Rectal smooth muscle tissue (tissue), 1 donor: Measurements from ENCODE around the gene RPL28.
A peak's percentile ranks its signal among the peaks of the same experiment; 100 is the strongest.
"Not testable (repeated sequence)": the region's sequence is repeated elsewhere in the genome, so short reads cannot be mapped to it uniquely, and the experiment has no call there.

Experiments
- H3K27ac ChIP-seq: one replicate; pipeline ENCODE4 v1.7.0; 2013; ENCODE audit warnings: low read depth, low read length, inconsistent platforms
- H3K27me3 ChIP-seq: one replicate; pipeline ENCODE4 v1.7.0; 2013; ENCODE audit warnings: low read length; ENCODE audit not compliant: control insufficient read depth, insufficient read depth
- H3K36me3 ChIP-seq: one replicate; pipeline ENCODE4 v1.7.0; 2013; ENCODE audit warnings: low read length; ENCODE audit not compliant: control insufficient read depth, insufficient read depth
- H3K4me1 ChIP-seq: one replicate; pipeline ENCODE4 v1.7.0; 2013; ENCODE audit warnings: low read length; ENCODE audit not compliant: control insufficient read depth, insufficient read depth
- H3K4me3 ChIP-seq: one replicate; pipeline ENCODE4 v1.7.0; 2013; ENCODE audit warnings: low read length
- H3K9ac ChIP-seq: one replicate; pipeline ENCODE4 v1.7.0; 2013; ENCODE audit warnings: low read length

Gene RPL28

DNA sequence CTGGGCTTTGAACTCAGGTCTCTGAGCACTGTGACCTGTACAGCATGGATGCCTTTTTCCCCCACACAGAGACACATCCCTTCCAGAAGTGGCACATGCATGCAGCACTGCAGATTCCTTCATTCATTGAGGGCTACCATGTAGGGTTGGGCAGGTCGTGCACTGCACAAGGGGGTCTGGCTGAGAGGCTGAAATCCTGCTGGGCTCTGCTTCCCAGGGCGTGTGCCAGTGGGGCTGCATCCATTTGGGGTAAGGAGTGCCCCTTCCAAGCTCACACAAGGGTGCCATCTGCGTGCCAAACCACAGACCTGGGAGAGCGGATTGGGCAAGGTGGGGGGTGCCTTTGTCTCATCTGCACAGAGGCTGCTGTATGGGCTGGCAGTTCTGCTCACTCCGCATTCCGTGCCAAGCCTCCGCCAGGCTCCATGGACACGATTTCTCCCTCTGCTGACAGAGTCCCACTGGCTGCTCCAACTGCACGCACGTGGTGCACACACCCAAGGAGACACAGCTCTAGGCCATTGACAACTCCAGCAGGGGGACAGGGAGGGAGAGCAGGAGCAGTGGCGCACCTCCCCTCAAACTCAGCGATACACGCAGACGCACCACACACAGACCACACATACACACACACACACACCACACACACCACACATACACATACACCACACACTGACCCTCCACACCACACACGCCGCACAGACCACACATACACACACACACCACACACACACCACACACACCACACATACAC, 61.9 kb downstream of the RPL28 start:
- H3K9ac ChIP-seq: no peak overlapping the region
- H3K36me3 ChIP-seq: no peaks in the 10 kb centered on the region
- peaks cover 3% of the 10 kb centered on the region for H3K4me1 ChIP-seq
- no peak overlapping the region for H3K27ac ChIP-seq
- peaks cover 37% of the 10 kb centered on the region for H3K27me3 ChIP-seq
- H3K4me3 ChIP-seq: no peak overlapping the region

DNA sequence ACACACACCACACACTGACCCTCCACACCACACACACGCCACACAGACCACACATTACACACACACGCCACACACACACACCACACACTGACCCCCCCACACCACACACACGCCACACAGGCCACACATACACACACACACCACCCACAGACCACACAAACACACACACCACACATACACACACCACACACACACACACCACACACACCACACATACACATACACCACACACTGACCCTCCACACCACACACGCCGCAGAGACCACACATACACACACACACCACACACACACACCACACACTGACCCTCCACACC, 62.4 kb downstream of the RPL28 start:
- H3K9ac ChIP-seq, H3K36me3 ChIP-seq, H3K27ac ChIP-seq, H3K4me1 ChIP-seq, H3K4me3 ChIP-seq: not testable (repeated sequence)
- H3K27me3 ChIP-seq: peaks cover 37% of the 10 kb centered on the region

DNA sequence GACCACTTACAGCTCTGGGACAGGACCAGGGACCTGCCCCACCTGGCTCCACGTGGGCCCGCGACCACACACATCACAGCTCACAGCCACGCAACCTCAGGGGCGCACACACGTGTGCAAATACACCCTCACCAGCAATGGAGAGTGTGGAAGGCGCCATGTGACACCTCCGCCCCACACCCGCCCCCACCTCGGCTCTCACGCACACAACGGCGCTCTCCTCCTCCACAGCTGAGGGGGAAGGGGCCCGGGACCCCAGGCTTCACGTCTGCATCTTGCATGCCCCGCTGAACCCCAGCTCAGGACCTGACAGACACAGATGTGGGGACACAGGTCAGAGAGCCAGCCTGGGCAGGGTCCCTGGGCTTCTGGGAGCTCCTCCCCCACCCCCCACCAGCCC, 63.7 kb downstream of the RPL28 start:
- Histone ChIP-seq H3K36me3 (no peaks in the 10 kb centered on the region), H3K27ac (no peak overlapping the region), H3K9ac (no peak overlapping the region), H3K4me3 (no peak overlapping the region), H3K27me3 (peaks cover 26% of the 10 kb centered on the region), H3K4me1 (peaks cover 3% of the 10 kb centered on the region)

DNA sequence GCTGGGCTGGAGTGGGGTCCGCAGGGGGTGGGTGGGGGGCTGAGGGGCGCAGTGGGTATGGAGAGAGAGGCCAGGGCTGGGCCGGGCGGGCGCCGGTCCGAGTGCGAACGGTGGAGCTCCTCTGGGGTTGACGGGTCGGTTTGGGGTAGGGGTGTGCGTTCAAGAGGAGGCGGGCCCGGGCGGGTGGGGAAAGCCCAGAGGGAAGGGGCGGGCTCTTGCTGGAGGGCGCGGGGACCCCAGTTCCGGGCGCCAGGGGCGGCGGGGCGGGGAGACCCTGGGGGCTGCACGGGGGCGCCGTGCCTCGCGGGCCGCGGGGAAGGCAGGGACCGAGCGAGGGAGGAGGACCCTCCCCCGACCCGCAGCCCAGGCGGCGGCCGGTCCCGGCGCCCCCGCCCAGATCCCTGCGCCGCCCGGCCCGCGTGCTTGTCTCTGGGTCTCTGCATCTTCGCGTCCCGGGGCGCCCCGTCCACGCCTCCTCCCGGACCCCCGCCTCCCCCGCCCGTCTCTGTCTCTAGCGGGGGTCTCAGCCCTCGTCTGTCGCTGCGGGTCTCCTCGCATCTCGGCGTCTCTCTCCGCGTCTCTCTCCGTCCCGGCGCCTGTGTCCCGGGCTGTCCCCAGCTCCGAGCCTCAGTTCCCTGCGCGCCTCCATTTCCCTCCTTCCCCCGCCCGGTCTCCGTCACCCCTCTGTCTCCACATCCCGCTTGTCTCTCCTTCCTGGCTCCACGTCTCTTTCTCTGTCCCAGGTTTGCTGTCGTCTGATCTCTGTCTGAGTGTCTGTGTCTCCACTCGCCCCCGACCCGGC, 65.6 kb downstream of the RPL28 start:
- H3K27me3 ChIP-seq: peaks cover 19% of the 10 kb centered on the region
- H3K4me3 ChIP-seq: peak overlapping the region; percentile 27
- peaks cover 4% of the 10 kb centered on the region for H3K36me3 ChIP-seq
- no peak overlapping the region for H3K9ac ChIP-seq
- H3K4me1 ChIP-seq: peaks cover 3% of the 10 kb centered on the region
- H3K27ac ChIP-seq: no peak overlapping the region

DNA sequence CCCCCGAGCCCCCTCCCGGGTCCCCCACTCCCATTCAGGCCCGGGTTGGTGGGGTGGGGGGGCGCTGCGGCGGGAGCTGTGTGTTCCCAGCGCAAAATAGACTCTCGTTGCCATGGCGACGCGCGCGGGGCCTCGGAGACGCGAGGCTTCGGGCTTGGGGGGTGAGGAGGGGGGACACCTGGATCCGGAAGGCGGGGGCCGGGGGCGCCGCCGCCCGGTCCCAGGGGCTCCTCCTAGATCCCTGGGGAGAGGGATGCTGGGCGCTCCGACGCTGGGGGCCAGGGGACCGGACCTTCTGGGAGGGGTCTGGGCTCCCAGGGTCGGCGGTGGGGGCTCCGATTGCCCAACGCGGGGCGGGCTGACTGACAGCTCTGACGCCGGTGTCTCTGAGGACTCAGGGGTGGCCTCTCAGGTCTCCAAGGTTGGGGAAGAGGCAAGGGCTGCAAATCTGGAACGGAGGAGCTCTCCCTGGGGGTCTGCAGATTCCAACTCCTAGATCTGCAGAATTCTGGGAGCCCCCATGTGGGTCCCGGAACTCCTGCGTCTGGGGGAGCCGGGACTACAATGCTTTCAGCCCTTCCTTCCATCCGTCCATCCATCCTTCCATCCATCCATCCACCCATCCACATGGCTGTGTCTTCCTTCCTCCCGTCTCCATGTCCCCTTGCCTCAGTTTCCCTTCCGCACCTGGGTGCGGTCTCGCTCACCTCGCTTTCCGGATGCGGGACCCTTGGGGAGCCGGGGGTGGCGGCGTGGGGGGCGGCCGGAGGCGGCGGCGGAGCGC, 66.4 kb downstream of the RPL28 start:
- peaks cover 3% of the 10 kb centered on the region for H3K4me1 ChIP-seq
- no peak overlapping the region for H3K27ac ChIP-seq
- no peak overlapping the region for H3K9ac ChIP-seq
- peaks cover 19% of the 10 kb centered on the region for H3K27me3 ChIP-seq
- H3K36me3 ChIP-seq: peaks cover 5% of the 10 kb centered on the region
- H3K4me3 ChIP-seq: no peak overlapping the region
